ENCODE data around the gene USH2A.

DNA sequence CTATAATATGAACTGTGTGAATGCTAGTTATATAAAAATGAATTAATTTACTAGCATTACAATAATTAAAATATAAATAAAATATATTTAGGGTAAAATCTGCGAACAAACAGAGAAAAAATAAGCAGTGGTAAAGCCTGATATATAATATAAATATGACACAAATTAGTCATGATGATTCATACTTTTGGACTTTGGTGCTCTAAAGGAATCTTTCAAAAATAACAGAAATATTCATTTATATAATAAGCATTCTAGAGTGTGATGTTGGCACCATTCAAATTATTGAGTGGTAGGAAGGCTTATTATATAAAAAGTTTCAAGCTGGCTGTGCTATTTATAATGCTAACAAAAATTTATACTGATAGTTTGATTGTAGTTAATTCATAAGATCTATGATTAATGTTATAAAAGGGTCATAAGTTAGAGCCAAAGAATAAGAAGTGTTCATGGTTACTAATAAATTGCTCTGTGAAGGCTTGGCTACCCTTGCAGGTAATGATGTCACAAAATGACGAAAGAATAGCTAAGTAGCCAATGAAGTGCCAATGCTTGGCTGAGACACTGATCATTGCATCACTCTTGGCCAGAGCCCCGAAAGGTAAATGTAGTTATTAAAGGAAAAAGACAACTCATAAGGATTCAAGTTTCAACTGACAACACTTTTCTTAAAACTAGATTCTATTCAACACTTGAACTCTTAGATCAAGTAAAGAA lies 108.7 kb downstream of the USH2A start:
- TF ChIP-seq, protein P1, sequence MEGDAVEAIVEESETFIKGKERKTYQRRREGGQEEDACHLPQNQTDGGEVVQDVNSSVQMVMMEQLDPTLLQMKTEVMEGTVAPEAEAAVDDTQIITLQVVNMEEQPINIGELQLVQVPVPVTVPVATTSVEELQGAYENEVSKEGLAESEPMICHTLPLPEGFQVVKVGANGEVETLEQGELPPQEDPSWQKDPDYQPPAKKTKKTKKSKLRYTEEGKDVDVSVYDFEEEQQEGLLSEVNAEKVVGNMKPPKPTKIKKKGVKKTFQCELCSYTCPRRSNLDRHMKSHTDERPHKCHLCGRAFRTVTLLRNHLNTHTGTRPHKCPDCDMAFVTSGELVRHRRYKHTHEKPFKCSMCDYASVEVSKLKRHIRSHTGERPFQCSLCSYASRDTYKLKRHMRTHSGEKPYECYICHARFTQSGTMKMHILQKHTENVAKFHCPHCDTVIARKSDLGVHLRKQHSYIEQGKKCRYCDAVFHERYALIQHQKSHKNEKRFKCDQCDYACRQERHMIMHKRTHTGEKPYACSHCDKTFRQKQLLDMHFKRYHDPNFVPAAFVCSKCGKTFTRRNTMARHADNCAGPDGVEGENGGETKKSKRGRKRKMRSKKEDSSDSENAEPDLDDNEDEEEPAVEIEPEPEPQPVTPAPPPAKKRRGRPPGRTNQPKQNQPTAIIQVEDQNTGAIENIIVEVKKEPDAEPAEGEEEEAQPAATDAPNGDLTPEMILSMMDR (IDR thresholded peaks at IDR 0.05): no peak
- no peak for TF ChIP-seq POLR2A (IDR thresholded peaks at IDR 0.05)

Data from lower leg skin (tissue), 3 donors.